GM12878 (cell line): ENCODE data around the gene ATP6V0E2. TPM values are rescaled to one million over a fixed set of nuclear protein-coding genes. Genes with fewer than 3 reads are reported as not detected.

Experiments
- ATAC-seq: fragments of 200-7000 bp; cut with Tn5 transposase; 3 replicates; pipeline ENCODE4 v1.9.1; 2020; ENCODE audit warnings: mild to moderate bottlenecking, moderate library complexity
- BruUV-seq: library from RNA; stranded (reverse); fragments of 400-500 nt; replicated peaks from 2 replicates; lab custom pipeline; 2021; lab: Mats Ljungman, UMichigan
- CTCF ChIA-PET: fragments of 300-600 bp; sonication (Branson Sonifier 250); formaldehyde crosslinking; extraction: SDS; loops from one replicate; lab custom pipeline; 2021; ENCODE audit warnings: inconsistent platforms; lab: Yijun Ruan, JAX
- POLR2A ChIA-PET: fragments of 350-600 bp; formaldehyde crosslinking; extraction: SDS; loops from one replicate; lab custom pipeline; 2021; ENCODE audit warnings: inconsistent platforms; lab: Charles Lee
- RAD21 ChIA-PET: fragments of 300-600 bp; sonication (Branson Sonifier 250); formaldehyde crosslinking; loops from one replicate; lab custom pipeline; 2023; ENCODE audit warnings: antibody characterized with exemption; ENCODE audit not compliant: unreplicated experiment; lab: Charles Lee
- SMC1A ChIA-PET: fragments of 300-600 bp; sonication (Branson Sonifier 250); formaldehyde crosslinking; loops from one replicate; lab custom pipeline; 2023; ENCODE audit not compliant: unreplicated experiment, uncharacterized antibody; lab: Charles Lee
- DNase-seq: peaks from one replicate; pipeline ENCODE4 v3.0.0-alpha.2; 2011; ENCODE audit warnings: low read depth, low spot score
- FAIRE-seq: peaks from 3 replicates; lab custom pipeline; 2011; peaks lifted over from hg19 to GRCh38; lab: Jason Lieb, UNC
- H2AFZ ChIP-seq: 2 replicates; pipeline ENCODE4 v1.6.0; 2011; ENCODE audit warnings: low read depth, low read length, control low read depth; ENCODE audit not compliant: control insufficient read depth
- H3K27ac ChIP-seq: 2 replicates; pipeline ENCODE4 v1.5.1; 2011; ENCODE audit warnings: control low read depth; ENCODE audit not compliant: control insufficient read depth, insufficient read depth
- H3K27me3 ChIP-seq, 2 experiments: replicated peaks in 1 of 2; 2 replicates each; pipeline versions ENCODE4 v1.6.0 to v1.6.1; 2011; ENCODE audit warnings: low read length in 1 of 2; ENCODE audit not compliant: control insufficient read depth in 2 of 2, insufficient read depth in 2 of 2
- H3K36me3 ChIP-seq, 2 experiments: 2 replicates each; pipeline ENCODE4 v1.5.1; 2011; ENCODE audit warnings: low read length in 1 of 2; ENCODE audit not compliant: control insufficient read depth in 2 of 2, insufficient read depth in 2 of 2
- H3K4me1 ChIP-seq: 2 replicates; pipeline ENCODE4 v1.6.1; 2011; ENCODE audit warnings: mild to moderate bottlenecking, low read length, moderate library complexity, mixed read lengths; ENCODE audit not compliant: control insufficient read depth, insufficient read depth
- H3K4me2 ChIP-seq: 2 replicates; pipeline ENCODE4 v1.6.0; 2011; ENCODE audit warnings: control low read depth; ENCODE audit not compliant: control insufficient read depth, insufficient read depth
- H3K4me3 ChIP-seq: fragments of 200-600 bp; sonication (generic); 2 replicates; pipeline ENCODE4 v1.5.1; 2016
- H3K79me2 ChIP-seq: 2 replicates; pipeline ENCODE4 v1.6.0; 2011; ENCODE audit warnings: low read length; ENCODE audit not compliant: control insufficient read depth, insufficient read depth
- H3K9ac ChIP-seq: 2 replicates; pipeline ENCODE4 v1.8.0; 2011; ENCODE audit warnings: low read length, control low read depth, mixed read lengths; ENCODE audit not compliant: control insufficient read depth, insufficient read depth
- H3K9me3 ChIP-seq: replicated peaks from 3 replicates; pipeline ENCODE4 v1.5.1; 2011; ENCODE audit warnings: mild to moderate bottlenecking, low read length; ENCODE audit not compliant: control insufficient read depth, insufficient read depth
- H4K20me1 ChIP-seq: 2 replicates; pipeline ENCODE4 v1.6.0; 2011; ENCODE audit not compliant: control insufficient read depth, insufficient read depth
- EZH2 ChIP-seq: IDR thresholded peaks from 2 replicates; pipeline ENCODE4 v1.6.1; 2012; ENCODE audit warnings: low read depth, mild to moderate bottlenecking, control low read depth, inconsistent platforms, low read length, borderline replicate concordance; ENCODE audit not compliant: control insufficient read depth
- MEF2B ChIP-seq: fragments of 450-650 bp; IDR thresholded peaks from 2 replicates; pipeline ENCODE4 v1.6.1; 2018; ENCODE audit warnings: mild to moderate bottlenecking, moderate library complexity; ENCODE audit not compliant: partially characterized antibody, poor library complexity, severe bottlenecking
- NFXL1 ChIP-seq: fragments of 450-650 bp; IDR thresholded peaks from 2 replicates; pipeline ENCODE4 v1.6.1; 2017; ENCODE audit warnings: antibody characterized with exemption, mild to moderate bottlenecking, borderline replicate concordance
- PML ChIP-seq: IDR thresholded peaks from 2 replicates; pipeline ENCODE4 v1.6.1; 2012; ENCODE audit warnings: low read length, inconsistent platforms
- RAD51 ChIP-seq: fragments of 450-650 bp; IDR thresholded peaks from 2 replicates; pipeline ENCODE4 v1.6.1; 2016; ENCODE audit warnings: moderate library complexity, mild to moderate bottlenecking, inconsistent platforms
- RELA ChIP-seq: fragments of 450-650 bp; IDR thresholded peaks from 2 replicates; pipeline ENCODE4 v1.8.0; 2014; ENCODE audit warnings: borderline replicate concordance; ENCODE audit not compliant: partially characterized antibody
- WRNIP1 ChIP-seq: IDR thresholded peaks from 2 replicates; pipeline ENCODE4 v1.6.1; 2011; ENCODE audit warnings: low read depth, low read length, improper control_type of control experiment, borderline replicate concordance
- ZBED1 ChIP-seq: IDR thresholded peaks from 2 replicates; pipeline ENCODE4 v1.6.1; 2016; ENCODE audit warnings: borderline replicate concordance
- ZNF207 ChIP-seq: fragments of 450-650 bp; IDR thresholded peaks from 2 replicates; pipeline ENCODE4 v1.6.1; 2014; ENCODE audit warnings: antibody characterized with exemption, mild to moderate bottlenecking, borderline replicate concordance
- WGBS: methylation state at CpG from one replicate; pipeline ENCODE4 v1.1.6; 2016; ENCODE audit warnings: low lambda C conversion rate; ENCODE audit not compliant: insufficient replicate concordance, insufficient coverage; ENCODE audit errors: missing lambda C conversion rate; 5-methylcytosine and 5-hydroxymethylcytosine counted together
- in situ Hi-C: fragments of 300-500 bp; cut with MboI; formaldehyde crosslinking; loops from 9 replicates; pipeline ENCODE4 v1.14.3; 2018; ENCODE audit warnings: mixed read lengths
- intact Hi-C: fragments of 100-400 bp; cut with micrococcal nuclease; formaldehyde crosslinking; loops from one replicate; pipeline ENCODE4 v1.14.2; 2022; ENCODE audit not compliant: unreplicated experiment
- polyA plus RNA-seq, 11 experiments: library from polyadenylated mRNA; depleted of rRNA in 4 of 11; unstranded in 6 of 11; stranded (reverse) in 5 of 11; fragments of >200 nt; fragmentation: Nextera tagmentation in 4 of 11; fragmentation: Illumina TruSeq in 1 of 11; extraction: Ambion mirVana in 4 of 11; extraction: Trizol in 1 of 11; gene quantifications; 1 replicate in 1 of 11; 2 replicates in 10 of 11; pipeline versions ENCODE4 v1.2.1 to v1.2.3, GENCODE V29; 2011 to 2016; ENCODE audit warnings: inconsistent platforms in 2 of 11, missing spikeins in 2 of 11, low read depth in 1 of 11
- total RNA-seq, 4 experiments: library from RNA; depleted of rRNA in 3 of 4; stranded (reverse); fragments of >200 nt in 3 of 4; fragmentation: Illumina TruSeq in 1 of 4; extraction: Trizol in 1 of 4; gene quantifications; 2 replicates each; pipeline versions ENCODE4 v1.2.1 to v1.2.3, GENCODE V29; 2013 to 2021
- TF ChIP-seq, protein P1 (sequence below), 3 experiments: IDR thresholded peaks in 2 of 3; conservative IDR thresholded peaks in 1 of 3; 2 replicates each; pipeline ENCODE4 v1.5.1; 2011; ENCODE audit warnings: low read depth in 3 of 3, low read length in 3 of 3, mild to moderate bottlenecking in 3 of 3, control low read depth in 2 of 3, moderate library complexity in 2 of 3, inconsistent platforms in 1 of 3, mixed read lengths in 1 of 3; ENCODE audit not compliant: control insufficient read depth in 2 of 3, insufficient read depth in 1 of 3; ENCODE audit errors: extremely low read depth in 1 of 3
- TF ChIP-seq, protein P2 (sequence below): IDR thresholded peaks from 2 replicates; pipeline ENCODE4 v1.6.1; 2012; ENCODE audit warnings: mild to moderate bottlenecking, low read depth, low read length
- TF ChIP-seq, protein P3 (sequence below): fragments of 450-650 bp; formaldehyde crosslinking; IDR thresholded peaks from 2 replicates; pipeline ENCODE4 v1.4.0; 2020; ENCODE audit warnings: mild to moderate bottlenecking, moderate library complexity

The ATP6V0E2 gene
- total and polyA plus RNA-seq, 10 of the 15 experiments (the other 5 are each of a cell fraction or from before 2014, with no cell fraction given) = 1.5 to 54.7 (median 27.6) TPM

DNA sequence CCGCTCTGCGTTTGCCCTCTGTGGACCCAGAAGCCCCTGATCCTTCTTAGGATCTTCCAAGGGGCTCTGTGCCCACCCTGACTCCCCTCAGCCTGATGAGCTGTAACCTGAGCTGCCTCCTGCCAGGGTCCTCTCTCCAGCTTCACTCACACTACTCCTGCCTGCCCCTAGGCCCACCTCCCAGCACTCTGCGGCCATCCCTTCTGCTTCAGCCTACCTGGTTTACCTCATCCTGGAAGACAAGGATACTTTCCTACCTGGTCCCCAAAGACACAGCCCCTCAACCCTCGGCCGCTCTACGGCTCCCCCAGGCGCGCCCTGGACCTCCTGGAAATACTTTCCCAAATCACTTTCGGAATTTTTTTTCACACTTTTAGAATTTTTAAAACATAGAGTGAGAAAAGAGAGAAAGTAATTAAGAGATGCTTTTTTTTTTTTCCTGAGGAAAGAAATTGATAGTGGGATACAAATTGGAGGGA lies 42.0 kb upstream of the ATP6V0E2 start:
- SMC1A ChIA-PET = no interaction called here
- no TSS peak for BruUV-seq
- no peak for ATAC-seq
- TF ChIP-seq, protein P1, sequence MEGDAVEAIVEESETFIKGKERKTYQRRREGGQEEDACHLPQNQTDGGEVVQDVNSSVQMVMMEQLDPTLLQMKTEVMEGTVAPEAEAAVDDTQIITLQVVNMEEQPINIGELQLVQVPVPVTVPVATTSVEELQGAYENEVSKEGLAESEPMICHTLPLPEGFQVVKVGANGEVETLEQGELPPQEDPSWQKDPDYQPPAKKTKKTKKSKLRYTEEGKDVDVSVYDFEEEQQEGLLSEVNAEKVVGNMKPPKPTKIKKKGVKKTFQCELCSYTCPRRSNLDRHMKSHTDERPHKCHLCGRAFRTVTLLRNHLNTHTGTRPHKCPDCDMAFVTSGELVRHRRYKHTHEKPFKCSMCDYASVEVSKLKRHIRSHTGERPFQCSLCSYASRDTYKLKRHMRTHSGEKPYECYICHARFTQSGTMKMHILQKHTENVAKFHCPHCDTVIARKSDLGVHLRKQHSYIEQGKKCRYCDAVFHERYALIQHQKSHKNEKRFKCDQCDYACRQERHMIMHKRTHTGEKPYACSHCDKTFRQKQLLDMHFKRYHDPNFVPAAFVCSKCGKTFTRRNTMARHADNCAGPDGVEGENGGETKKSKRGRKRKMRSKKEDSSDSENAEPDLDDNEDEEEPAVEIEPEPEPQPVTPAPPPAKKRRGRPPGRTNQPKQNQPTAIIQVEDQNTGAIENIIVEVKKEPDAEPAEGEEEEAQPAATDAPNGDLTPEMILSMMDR (IDR thresholded peaks at IDR 0.05 in 2 of 3, conservative IDR thresholded peaks at IDR 0.05 in 1 of 3; ENCODE audit: control insufficient read depth in 2 of 3, extremely low read depth in 1 of 3, insufficient read depth in 1 of 3, low read depth in 3 of 3, low read length in 3 of 3) = no peak
- TF ChIP-seq ZBED1 (no peak), MEF2B (no peak), WRNIP1 (no peak), PML (no peak), NFXL1 (no peak), RELA (no peak), RAD51 (no peak), ZNF207 (no peak), EZH2 (no peak)
- TF ChIP-seq, protein P2, sequence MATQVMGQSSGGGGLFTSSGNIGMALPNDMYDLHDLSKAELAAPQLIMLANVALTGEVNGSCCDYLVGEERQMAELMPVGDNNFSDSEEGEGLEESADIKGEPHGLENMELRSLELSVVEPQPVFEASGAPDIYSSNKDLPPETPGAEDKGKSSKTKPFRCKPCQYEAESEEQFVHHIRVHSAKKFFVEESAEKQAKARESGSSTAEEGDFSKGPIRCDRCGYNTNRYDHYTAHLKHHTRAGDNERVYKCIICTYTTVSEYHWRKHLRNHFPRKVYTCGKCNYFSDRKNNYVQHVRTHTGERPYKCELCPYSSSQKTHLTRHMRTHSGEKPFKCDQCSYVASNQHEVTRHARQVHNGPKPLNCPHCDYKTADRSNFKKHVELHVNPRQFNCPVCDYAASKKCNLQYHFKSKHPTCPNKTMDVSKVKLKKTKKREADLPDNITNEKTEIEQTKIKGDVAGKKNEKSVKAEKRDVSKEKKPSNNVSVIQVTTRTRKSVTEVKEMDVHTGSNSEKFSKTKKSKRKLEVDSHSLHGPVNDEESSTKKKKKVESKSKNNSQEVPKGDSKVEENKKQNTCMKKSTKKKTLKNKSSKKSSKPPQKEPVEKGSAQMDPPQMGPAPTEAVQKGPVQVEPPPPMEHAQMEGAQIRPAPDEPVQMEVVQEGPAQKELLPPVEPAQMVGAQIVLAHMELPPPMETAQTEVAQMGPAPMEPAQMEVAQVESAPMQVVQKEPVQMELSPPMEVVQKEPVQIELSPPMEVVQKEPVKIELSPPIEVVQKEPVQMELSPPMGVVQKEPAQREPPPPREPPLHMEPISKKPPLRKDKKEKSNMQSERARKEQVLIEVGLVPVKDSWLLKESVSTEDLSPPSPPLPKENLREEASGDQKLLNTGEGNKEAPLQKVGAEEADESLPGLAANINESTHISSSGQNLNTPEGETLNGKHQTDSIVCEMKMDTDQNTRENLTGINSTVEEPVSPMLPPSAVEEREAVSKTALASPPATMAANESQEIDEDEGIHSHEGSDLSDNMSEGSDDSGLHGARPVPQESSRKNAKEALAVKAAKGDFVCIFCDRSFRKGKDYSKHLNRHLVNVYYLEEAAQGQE = no peak
- TF ChIP-seq, protein P3, sequence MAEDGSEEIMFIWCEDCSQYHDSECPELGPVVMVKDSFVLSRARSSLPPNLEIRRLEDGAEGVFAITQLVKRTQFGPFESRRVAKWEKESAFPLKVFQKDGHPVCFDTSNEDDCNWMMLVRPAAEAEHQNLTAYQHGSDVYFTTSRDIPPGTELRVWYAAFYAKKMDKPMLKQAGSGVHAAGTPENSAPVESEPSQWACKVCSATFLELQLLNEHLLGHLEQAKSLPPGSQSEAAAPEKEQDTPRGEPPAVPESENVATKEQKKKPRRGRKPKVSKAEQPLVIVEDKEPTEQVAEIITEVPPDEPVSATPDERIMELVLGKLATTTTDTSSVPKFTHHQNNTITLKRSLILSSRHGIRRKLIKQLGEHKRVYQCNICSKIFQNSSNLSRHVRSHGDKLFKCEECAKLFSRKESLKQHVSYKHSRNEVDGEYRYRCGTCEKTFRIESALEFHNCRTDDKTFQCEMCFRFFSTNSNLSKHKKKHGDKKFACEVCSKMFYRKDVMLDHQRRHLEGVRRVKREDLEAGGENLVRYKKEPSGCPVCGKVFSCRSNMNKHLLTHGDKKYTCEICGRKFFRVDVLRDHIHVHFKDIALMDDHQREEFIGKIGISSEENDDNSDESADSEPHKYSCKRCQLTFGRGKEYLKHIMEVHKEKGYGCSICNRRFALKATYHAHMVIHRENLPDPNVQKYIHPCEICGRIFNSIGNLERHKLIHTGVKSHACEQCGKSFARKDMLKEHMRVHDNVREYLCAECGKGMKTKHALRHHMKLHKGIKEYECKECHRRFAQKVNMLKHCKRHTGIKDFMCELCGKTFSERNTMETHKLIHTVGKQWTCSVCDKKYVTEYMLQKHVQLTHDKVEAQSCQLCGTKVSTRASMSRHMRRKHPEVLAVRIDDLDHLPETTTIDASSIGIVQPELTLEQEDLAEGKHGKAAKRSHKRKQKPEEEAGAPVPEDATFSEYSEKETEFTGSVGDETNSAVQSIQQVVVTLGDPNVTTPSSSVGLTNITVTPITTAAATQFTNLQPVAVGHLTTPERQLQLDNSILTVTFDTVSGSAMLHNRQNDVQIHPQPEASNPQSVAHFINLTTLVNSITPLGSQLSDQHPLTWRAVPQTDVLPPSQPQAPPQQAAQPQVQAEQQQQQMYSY (CRISPR knock-in tag) = no peak

More for the DNA sequence above, 42.0 kb upstream of the ATP6V0E2 start:
- Histone ChIP-seq H4K20me1 (no peaks in the 10 kb centered on the region), H3K9me3 (no peaks in the 10 kb centered on the region), H3K4me1 (no peaks in the 10 kb centered on the region), H3K9ac (no peak overlapping the region), H3K27ac (no peak overlapping the region), H3K36me3 (no peaks in the 10 kb centered on the region), H2AFZ (no peak overlapping the region), H3K27me3 (peaks cover 0 to 3% of the 10 kb centered on the region in 2 experiments; a peak in 1 of 4 replicates), H3K4me3 (no peak overlapping the region), H3K4me2 (no peak overlapping the region), H3K79me2 (no peaks in the 10 kb centered on the region)
- CTCF ChIA-PET = no interaction called here
- no peak for DNase-seq
- RAD21 ChIA-PET = no interaction called here
- FAIRE-seq = no peak
- intact Hi-C loops (no loop called here), in situ Hi-C loops (no loop called here)
- POLR2A ChIA-PET = no interaction called here
- WGBS = 45% methylated on average over 9 of the region's 9 CpGs
